HepG2 (cell line): ENCODE data around the gene HCFC1R1. TPM values are rescaled to one million over a fixed set of nuclear protein-coding genes. Genes with fewer than 3 reads are reported as not detected.

Source experiments
- ATF2 ChIP-seq: sonication (generic); formaldehyde crosslinking; IDR thresholded peaks from 2 replicates; pipeline ENCODE4 v1.4.0; 2020; ENCODE audit warnings: missing genetic modification reagents
- DNMT1 ChIP-seq: sonication (generic); formaldehyde crosslinking; IDR thresholded peaks from 2 replicates; pipeline ENCODE4 v1.5.1; 2020; ENCODE audit warnings: mild to moderate bottlenecking, missing genetic modification reagents
- E2F1 ChIP-seq: sonication (generic); formaldehyde crosslinking; IDR thresholded peaks from 2 replicates; pipeline ENCODE4 v1.5.0; 2020; ENCODE audit warnings: missing genetic modification reagents
- GABPB1 ChIP-seq: IDR thresholded peaks from 2 replicates; pipeline ENCODE4 v1.6.1; 2016; ENCODE audit warnings: mild to moderate bottlenecking, missing genetic modification reagents, moderate library complexity, missing compliant biosample characterization
- HNRNPLL ChIP-seq: fragments of 200-400 bp; formaldehyde crosslinking; IDR thresholded peaks from 2 replicates; pipeline ENCODE4 v1.6.1; 2017; ENCODE audit warnings: mild to moderate bottlenecking, low read depth, low read length; ENCODE audit not compliant: poor library complexity, severe bottlenecking
- KLF12 ChIP-seq: sonication (generic); formaldehyde crosslinking; IDR thresholded peaks from 2 replicates; pipeline ENCODE4 v1.4.0; 2020; ENCODE audit warnings: missing genetic modification reagents, borderline replicate concordance
- MNT ChIP-seq: fragments of 450-650 bp; IDR thresholded peaks from 2 replicates; pipeline ENCODE4 v1.6.1; 2016
- RXRA ChIP-seq: sonication (generic); formaldehyde crosslinking; IDR thresholded peaks from 2 replicates; pipeline ENCODE4 v1.5.1; 2020; ENCODE audit warnings: missing genetic modification reagents
- SMYD3 ChIP-seq: sonication (generic); formaldehyde crosslinking; IDR thresholded peaks from 2 replicates; pipeline ENCODE4 v1.8.1; 2023; ENCODE audit warnings: mild to moderate bottlenecking, missing genetic modification reagents
- SP1 ChIP-seq, 2 experiments: fragments of 450-650 bp in 1 of 2; sonication (generic) in 1 of 2; formaldehyde crosslinking in 1 of 2; IDR thresholded peaks; 2 replicates each; pipeline versions ENCODE4 v1.4.0 to v1.6.1; 2016 to 2020; ENCODE audit warnings: missing genetic modification reagents in 1 of 2
- SP4 ChIP-seq: sonication (generic); formaldehyde crosslinking; IDR thresholded peaks from 2 replicates; pipeline ENCODE4 v1.8.1; 2023; ENCODE audit warnings: mild to moderate bottlenecking, missing genetic modification reagents
- UBTF ChIP-seq: sonication (generic); formaldehyde crosslinking; IDR thresholded peaks from 2 replicates; pipeline ENCODE4 v1.4.0; 2020; ENCODE audit warnings: mild to moderate bottlenecking, missing genetic modification reagents
- ZBTB37 ChIP-seq: sonication (generic); formaldehyde crosslinking; IDR thresholded peaks from 2 replicates; pipeline ENCODE4 v1.4.0; 2020; ENCODE audit warnings: mild to moderate bottlenecking, missing genetic modification reagents
- ZBTB42 ChIP-seq: sonication (generic); formaldehyde crosslinking; IDR thresholded peaks from 2 replicates; pipeline ENCODE4 v1.5.0; 2020; ENCODE audit warnings: mild to moderate bottlenecking, missing genetic modification reagents
- ZFP36L1 ChIP-seq: sonication (generic); formaldehyde crosslinking; IDR thresholded peaks from 2 replicates; pipeline ENCODE4 v1.8.0; 2022; ENCODE audit warnings: mild to moderate bottlenecking, missing genetic modification reagents, moderate library complexity
- ZNF280D ChIP-seq: sonication (generic); formaldehyde crosslinking; IDR thresholded peaks from 2 replicates; pipeline ENCODE4 v1.5.1; 2020; ENCODE audit warnings: mild to moderate bottlenecking, missing genetic modification reagents
- ZNF598 ChIP-seq: sonication (generic); formaldehyde crosslinking; IDR thresholded peaks from 2 replicates; pipeline ENCODE4 v1.5.1; 2020; ENCODE audit warnings: mild to moderate bottlenecking, missing genetic modification reagents, borderline replicate concordance
- polyA plus RNA-seq, 8 experiments: library from polyadenylated mRNA; depleted of rRNA in 3 of 8; stranded (reverse) in 7 of 8; unstranded in 1 of 8; fragments of >200 nt; fragmentation: Illumina TruSeq in 4 of 8; extraction: Trizol in 4 of 8; gene quantifications; 2 replicates each; pipeline versions ENCODE4 v1.2.1 to v1.2.3, GENCODE V29; 2011 to 2016; ENCODE audit warnings: low read depth in 4 of 8, missing spikeins in 1 of 8, mixed read lengths in 1 of 8; ENCODE audit not compliant: insufficient read depth in 1 of 8
- total RNA-seq, 5 experiments: library from RNA; depleted of rRNA; stranded (reverse); fragments of >200 nt; fragmentation: Illumina TruSeq; extraction: Trizol; gene quantifications; 2 replicates each; pipeline ENCODE4 v1.2.3, GENCODE V29; 2016; ENCODE audit warnings: low read depth in 1 of 5

HCFC1R1 gene
- total and polyA plus RNA-seq, 2 of the 13 experiments (the other 11 are each of a cell fraction or from before 2014, with no cell fraction given): 13.8 to 16.1 TPM

- no peak for TF ChIP-seq DNMT1 (CRISPR knock-in tag)
- TF ChIP-seq MNT: peak; percentile 47; the same call in 1 of the 2 replicates
- peak; percentile 58; the same call in 1 of the 2 replicates for TF ChIP-seq RXRA
- TF ChIP-seq ZNF280D: no peak
- TF ChIP-seq ZFP36L1 (CRISPR knock-in tag): 0 out of 2 replicates have a peak, but pooled peaks have one; percentile 60
- TF ChIP-seq SP4: peak; percentile 84
- TF ChIP-seq SMYD3 (CRISPR knock-in tag): no peak
- TF ChIP-seq ZBTB37 (CRISPR knock-in tag): no peak
- peak; percentile 68 for TF ChIP-seq ATF2 (CRISPR knock-in tag)
- peak; percentile 45 for TF ChIP-seq UBTF
- 0 out of 2 replicates have a peak, but pooled peaks have one; percentile 39 for TF ChIP-seq ZBTB42
- TF ChIP-seq ZNF598: peak; percentile 44; the same call in 1 of the 2 replicates
- TF ChIP-seq HNRNPLL: peak; percentile 73
- TF ChIP-seq KLF12 (CRISPR knock-in tag): peak; percentile 69; the same call in 1 of the 2 replicates
- TF ChIP-seq SP1 (IDR thresholded peaks at IDR 0.05): no peak
- TF ChIP-seq SP1 (CRISPR knock-in tag; IDR thresholded peaks at IDR 0.05): peak; percentile 85
- peak; percentile 81 for TF ChIP-seq GABPB1 (CRISPR knock-in tag)
- TF ChIP-seq E2F1 (CRISPR knock-in tag): peak; percentile 92
Observed at GRCh38 chr16:3003582-3004270, 20.0 kb downstream of the HCFC1R1 start (continued).
